HG03066 (cell line): Measurements from ENCODE around the gene RASSF1.

Experiments
- ATAC-seq: cut with Tn5 transposase; IDR thresholded peaks from one replicate; pipeline ENCODE4 v1.9.1; 2021; ENCODE audit warnings: low read depth; ENCODE audit not compliant: unreplicated experiment

The RASSF1 gene

GRCh38 chr3:50345586-50346234 is 5.1 kb upstream of the RASSF1 start, which contains the start of gene ZMYND10:
TSS of gene ZMYND10 (minus strand) at chr3:50345732. CDS start at chr3:50345579, 153 bp downstream.
- no peak for ATAC-seq

DNA sequence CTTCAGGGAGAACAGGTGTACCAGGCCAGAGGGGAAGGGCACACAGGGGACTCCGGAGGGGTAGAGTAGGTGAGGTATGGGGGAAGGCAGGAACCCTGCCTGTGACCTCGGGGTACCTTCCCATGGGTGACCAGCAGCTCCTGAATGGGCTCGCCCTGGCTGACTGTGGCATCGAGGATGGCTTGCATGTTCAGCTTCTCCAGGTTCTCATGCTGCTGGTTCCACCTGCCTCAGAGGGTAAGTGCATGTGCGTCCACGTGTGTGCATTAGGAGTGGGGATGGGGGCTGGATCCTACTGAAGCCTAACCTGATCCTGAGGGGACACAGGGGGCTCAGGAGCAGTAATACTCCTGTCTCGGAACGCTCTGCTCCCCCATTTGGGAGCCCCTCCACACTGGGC is 4.4 kb upstream of the RASSF1 start:
- ATAC-seq = no peak

- no peak for ATAC-seq
Measured at GRCh38 chr3:50342813-50343633, 2.4 kb upstream of the RASSF1 start.

- no peak for ATAC-seq
Measured at GRCh38 chr3:50341996-50342650, 1.5 kb upstream of the RASSF1 start.

DNA sequence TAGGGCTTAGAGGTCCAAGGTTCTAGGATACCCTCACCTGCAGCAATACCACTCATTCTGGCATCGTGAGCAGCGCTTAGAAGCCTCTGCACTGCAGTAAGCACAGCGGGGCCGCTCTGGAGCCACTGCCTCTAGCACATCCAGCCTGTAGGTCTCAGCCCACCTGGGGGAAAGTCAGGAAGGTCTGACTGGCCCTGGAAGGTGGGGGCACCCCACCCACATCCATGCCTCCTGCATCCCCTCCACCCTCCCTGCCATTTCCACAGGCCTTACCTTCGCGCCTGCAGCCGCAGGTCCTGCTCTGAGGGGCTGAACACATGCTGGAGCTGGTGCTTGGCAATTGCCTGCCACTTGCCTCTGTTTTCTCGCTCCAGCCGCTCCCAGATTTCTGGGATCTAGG is 901 bp upstream of the RASSF1 start:
- no peak for ATAC-seq

DNA sequence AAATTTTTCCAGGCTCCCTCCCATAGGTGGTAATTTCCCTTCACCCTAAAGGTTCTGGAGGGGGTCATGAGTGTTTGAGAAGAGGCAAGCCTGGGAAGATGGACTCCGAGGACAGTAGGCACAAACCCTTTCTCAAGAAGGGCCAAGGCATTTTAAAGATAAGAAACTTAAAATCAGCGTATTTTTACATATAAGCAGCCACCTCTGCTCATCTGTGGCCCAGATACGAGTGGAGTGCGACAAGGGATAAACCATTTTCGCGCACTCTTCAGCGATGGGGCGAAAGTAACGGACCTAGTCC is 539 bp downstream of the RASSF1 start:
- ATAC-seq = no peak

- ATAC-seq = no peak
Measured at GRCh38 chr3:50339485-50340146, 1.0 kb downstream of the RASSF1 start.

GRCh38 chr3:50338965-50339364 is 1.7 kb downstream of the RASSF1 start:
- ATAC-seq = no peak

- ATAC-seq = peak; percentile 69
Measured at GRCh38 chr3:50337175-50337861, 3.3 kb downstream of the RASSF1 start.

- ATAC-seq = peak; percentile 23
Measured at GRCh38 chr3:50336452-50337174, 4.0 kb downstream of the RASSF1 start.

DNA sequence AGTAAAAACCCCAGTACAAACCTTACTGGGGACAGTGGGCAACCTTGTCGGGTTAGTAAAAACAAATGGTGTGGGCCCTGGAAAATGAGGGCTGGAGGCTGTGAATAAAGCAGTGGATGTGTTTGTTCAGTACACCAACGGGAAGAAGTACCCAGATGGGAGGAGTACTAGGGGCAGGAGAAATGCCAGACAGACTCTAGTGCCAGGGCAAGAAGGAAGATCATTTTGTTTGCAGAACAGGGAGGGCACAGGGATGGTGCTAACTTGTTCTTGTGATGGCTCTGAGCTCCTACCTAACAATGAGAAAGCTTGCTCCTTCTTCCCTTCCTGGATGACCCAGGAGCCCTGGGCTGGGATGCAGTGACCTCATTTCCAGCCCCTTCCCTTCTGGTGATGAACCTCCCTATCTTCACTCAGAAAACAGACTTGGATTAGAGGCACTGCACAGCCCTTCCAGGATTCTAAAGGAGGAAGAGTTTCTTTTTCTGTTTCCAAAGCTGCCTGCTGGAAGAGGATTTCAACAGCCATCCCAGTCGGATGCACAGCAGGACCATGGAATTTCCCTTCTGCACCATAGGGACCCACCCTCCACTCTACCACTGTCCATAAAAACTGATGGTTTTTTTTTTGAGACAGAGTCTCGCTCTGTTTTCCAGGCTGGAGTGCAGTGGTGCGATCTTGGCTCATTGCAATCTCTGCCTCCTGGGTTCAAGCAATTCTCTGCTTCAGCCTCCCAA is 6.1 kb downstream of the RASSF1 start:
- no peak for ATAC-seq

GRCh38 chr3:50333744-50334328 is 6.8 kb downstream of the RASSF1 start:
- no peak for ATAC-seq

DNA sequence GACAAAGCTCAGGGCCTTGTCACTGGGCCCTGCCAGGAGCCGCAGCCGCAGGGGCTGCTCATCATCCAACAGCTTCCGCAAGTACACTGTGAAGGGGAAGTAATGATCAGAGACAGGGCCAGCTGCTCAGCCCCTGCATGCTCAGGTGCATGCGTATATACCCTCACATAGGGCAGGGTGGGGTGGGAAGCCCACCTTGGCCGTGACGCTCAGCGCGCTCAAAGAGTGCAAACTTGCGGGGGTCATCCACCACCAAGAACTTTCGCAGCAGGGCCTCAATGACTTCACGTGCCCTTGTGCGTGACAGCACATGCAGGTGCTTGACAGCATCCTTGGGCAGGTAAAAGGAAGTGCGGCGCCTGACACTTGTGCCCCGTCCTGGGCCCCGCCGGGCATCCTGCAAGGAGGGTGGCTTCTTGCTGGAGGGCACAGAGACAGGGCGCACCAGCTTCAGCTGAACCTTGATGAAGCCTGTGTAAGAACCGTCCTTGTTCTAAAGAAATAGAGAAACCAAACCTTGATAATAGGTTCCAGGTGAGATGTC is 9.2 kb downstream of the RASSF1 start:
- ATAC-seq = no peak

- no peak for ATAC-seq
Measured at GRCh38 chr3:50330330-50330729, 10.3 kb downstream of the RASSF1 start.

GRCh38 chr3:50327943-50328691 is 12.5 kb downstream of the RASSF1 start, which contains the start of gene TUSC2:
TSS of gene TUSC2 (minus strand) at chr3:50328223. CDS start at chr3:50328099, 124 bp downstream.
- ATAC-seq = peak; percentile 95

GRCh38 chr3:50327129-50327528 is 13.5 kb downstream of the RASSF1 start:
- no peak for ATAC-seq

DNA sequence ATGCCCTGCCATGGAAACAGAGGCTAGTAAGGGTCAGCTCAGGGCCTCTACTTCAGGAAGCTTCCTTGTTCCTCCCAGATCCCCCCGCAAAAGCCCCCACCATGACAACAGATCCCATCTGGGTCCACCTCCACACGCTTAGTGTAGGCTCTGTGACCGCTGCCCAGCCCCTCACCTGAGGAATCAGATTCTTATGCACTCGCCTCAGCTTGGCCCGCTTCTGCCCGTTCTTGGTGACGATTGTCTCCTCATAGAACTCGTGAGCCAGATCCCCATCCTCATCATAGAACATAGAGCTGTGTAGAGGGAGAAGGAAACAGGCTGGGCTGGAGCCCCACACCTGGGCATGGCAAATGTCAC is 14.5 kb downstream of the RASSF1 start:
- ATAC-seq = no peak
